Measurements from ENCODE around the gene TLE3.

- TF ChIP-seq EZH2 (IDR thresholded peaks at IDR 0.05; ENCODE audit: borderline replicate concordance), result no peak
- no peak for TF ChIP-seq EZH2phosphoT487 (IDR thresholded peaks at IDR 0.05; ENCODE audit: low read depth, severe bottlenecking, unreplicated experiment)
- no peak for TF ChIP-seq CTCF (IDR thresholded peaks at IDR 0.05; ENCODE audit: poor library complexity)
Observed at GRCh38 chr15:70119911-70120508, 22.3 kb upstream of the TLE3 start.

Measured in hepatocyte (in vitro differentiated cells).